Gastrocnemius medialis (tissue), 4 donors: ENCODE measurements around the gene MDFIC. TPM values are rescaled to one million over a fixed set of nuclear protein-coding genes. Genes with fewer than 3 reads are reported as not detected.

ENCODE experiments used
- ATAC-seq, 2 donors: fragments of 150-250 bp; one replicate each; pipeline ENCODE4 v1.9.1; 2016
- DNase-seq, 2 donors: peaks; one replicate each; pipeline ENCODE4 v3.0.0-alpha.2; 2019
- H3K27ac ChIP-seq, 4 donors: fragments of 200-600 bp; sonication (generic); 1 replicate in 1 of 4; 2 replicates in 3 of 4; pipeline ENCODE4 v1.5.1; 2016 to 2018; ENCODE audit warnings: mild to moderate bottlenecking in 2 of 4, moderate library complexity in 1 of 4
- H3K27me3 ChIP-seq, 3 donors: fragments of 200-600 bp; sonication (generic) in 2 of 3; 1 replicate in 1 of 3; 2 replicates in 2 of 3; pipeline versions ENCODE4 v1.5.1 to v1.6.0; 2016 to 2019; ENCODE audit warnings: mild to moderate bottlenecking in 1 of 3, moderate library complexity in 1 of 3
- H3K36me3 ChIP-seq, 2 donors: fragments of 200-600 bp; sonication (generic) in 1 of 2; one replicate each; pipeline ENCODE4 v1.5.1; 2017 to 2018
- H3K4me1 ChIP-seq, 2 donors: fragments of 200-600 bp; sonication (generic) in 1 of 2; one replicate each; pipeline ENCODE4 v1.5.1; 2016 to 2017; ENCODE audit warnings: mild to moderate bottlenecking in 2 of 2
- H3K4me3 ChIP-seq, 4 donors: fragments of 200-600 bp; sonication (generic) in 3 of 4; 1 replicate in 1 of 4; 2 replicates in 3 of 4; pipeline ENCODE4 v1.5.1; 2016 to 2019; ENCODE audit warnings: mild to moderate bottlenecking in 2 of 4
- H3K9me3 ChIP-seq, 3 donors: fragments of 200-600 bp; sonication (generic) in 2 of 3; 1 replicate in 1 of 3; 2 replicates in 2 of 3; pipeline ENCODE4 v1.5.1; 2016 to 2019
- CTCF ChIP-seq, 5 experiments: fragments of 450-650 bp in 3 of 5; fragments of 200-600 bp in 2 of 5; sonication (generic) in 2 of 5; IDR thresholded peaks in 4 of 5; conservative IDR thresholded peaks in 1 of 5; 1 replicate in 4 of 5; 2 replicates in 1 of 5; pipeline ENCODE4 v1.5.1; 2016 to 2019; ENCODE audit warnings: antibody characterized with exemption in 5 of 5, mild to moderate bottlenecking in 3 of 5, moderate library complexity in 3 of 5
- POLR2A ChIP-seq, 2 donors: fragments of 450-650 bp; IDR thresholded peaks; one replicate each; pipeline ENCODE4 v1.6.1; 2017; ENCODE audit warnings: antibody characterized with exemption in 2 of 2, mild to moderate bottlenecking in 2 of 2, moderate library complexity in 2 of 2
- in situ Hi-C, 4 donors: fragments of 200-750 bp; cut with MboI; loops; one replicate each; pipeline versions ENCODE4 v1.15.0 to v1.8.0; 2017; ENCODE audit warnings: low sequenced_read_pairs in 4 of 4
- intact Hi-C: fragments of 100-400 bp; cut with DNase I; formaldehyde crosslinking; loops from one replicate; pipeline ENCODE4 v1.15.1; 2023; ENCODE audit warnings: low total_unique reads
- total RNA-seq, 4 donors: library from RNA; depleted of rRNA; stranded (reverse); fragments of >200 nt; gene quantifications; one replicate each; pipeline versions ENCODE4 v1.1.0 to v1.2.3, GENCODE V29; 2016

MDFIC gene
- total RNA-seq, 4 donors from 2014 or later, result 6.3 to 11.6 (median 10.6) TPM

GRCh38 chr7:114986190-114987180, 64.6 kb downstream of the MDFIC start:
- TF ChIP-seq CTCF (IDR thresholded peaks at IDR 0.05 in 4 of 5, conservative IDR thresholded peaks at IDR 0.05 in 1 of 5), result no peak
- no peak for TF ChIP-seq POLR2A (IDR thresholded peaks at IDR 0.05)
- peaks cover 37 to 49% of the 10 kb centered on the region in 2 donors for H3K4me1 ChIP-seq
- intact Hi-C loops (no loop called here), in situ Hi-C loops (no loop called here)
- DNase-seq, result no peak
- H3K4me3 ChIP-seq, result no peak overlapping the region
- peak overlapping the region in 1 of 4 donors; percentile 24 for H3K27ac ChIP-seq
- H3K27me3 ChIP-seq, result no peaks in the 10 kb centered on the region
- ATAC-seq, result no peak
- no peaks in the 10 kb centered on the region for H3K9me3 ChIP-seq
- no peaks in the 10 kb centered on the region for H3K36me3 ChIP-seq

GRCh38 chr7:114988026-114988425, 66.1 kb downstream of the MDFIC start:
- ATAC-seq (peak in 1 of 2 donors; percentile 65), DNase-seq (no peak)
- Histone ChIP-seq H3K4me1 (peaks cover 36 to 46% of the 10 kb centered on the region in 2 donors), H3K4me3 (no peak overlapping the region), H3K36me3 (no peaks in the 10 kb centered on the region), H3K9me3 (no peaks in the 10 kb centered on the region), H3K27me3 (no peaks in the 10 kb centered on the region), H3K27ac (peak overlapping the region; percentile 2 to 58 (median 20))
- TF ChIP-seq CTCF (IDR thresholded peaks at IDR 0.05 in 4 of 5, conservative IDR thresholded peaks at IDR 0.05 in 1 of 5), result no peak
- TF ChIP-seq POLR2A (IDR thresholded peaks at IDR 0.05), result no peak
- intact Hi-C loops, result no loop called here
- in situ Hi-C loops, result no loop called here

- ATAC-seq (peak in 1 of 2 donors; percentile 58), DNase-seq (no peak)
- Histone ChIP-seq H3K4me3 (no peak overlapping the region), H3K9me3 (no peaks in the 10 kb centered on the region), H3K27me3 (no peaks in the 10 kb centered on the region), H3K4me1 (peaks cover 34 to 46% of the 10 kb centered on the region in 2 donors), H3K36me3 (no peaks in the 10 kb centered on the region), H3K27ac (peak overlapping the region; percentile 2 to 58 (median 19))
- in situ Hi-C loops, result no loop called here
- TF ChIP-seq CTCF (IDR thresholded peaks at IDR 0.05 in 4 of 5, conservative IDR thresholded peaks at IDR 0.05 in 1 of 5) (no peak), POLR2A (IDR thresholded peaks at IDR 0.05) (no peak)
- intact Hi-C loops, result no loop called here
Observed at GRCh38 chr7:114988755-114989375, 67.0 kb downstream of the MDFIC start.

- Histone ChIP-seq H3K4me3 (no peak overlapping the region), H3K9me3 (no peaks in the 10 kb centered on the region), H3K36me3 (no peaks in the 10 kb centered on the region), H3K4me1 (peaks cover 28 to 46% of the 10 kb centered on the region in 2 donors), H3K27me3 (no peaks in the 10 kb centered on the region), H3K27ac (peak overlapping the region in 2 of 4 donors; percentile 23 to 58)
- DNase-seq (no peak), ATAC-seq (no peak)
- TF ChIP-seq POLR2A (IDR thresholded peaks at IDR 0.05) (no peak), CTCF (IDR thresholded peaks at IDR 0.05 in 4 of 5, conservative IDR thresholded peaks at IDR 0.05 in 1 of 5) (no peak)
- in situ Hi-C loops (no loop called here), intact Hi-C loops (no loop called here)
Observed at GRCh38 chr7:114989531-114989930, 67.6 kb downstream of the MDFIC start.
